Measurements from ENCODE around the gene CHERP. TPM values are rescaled to one million over a fixed set of nuclear protein-coding genes. Genes with fewer than 3 reads are reported as not detected.

CHERP gene
- total and polyA plus RNA-seq, 2 of the 8 experiments (the other 6 are each of a cell fraction or from before 2014, with no cell fraction given), result 13.9 to 73.7 TPM

- TF ChIP-seq ZNF274 (IDR thresholded peaks at IDR 0.05; ENCODE audit: borderline replicate concordance, extremely low read depth, low read length) (no peak), POLR2A (IDR thresholded peaks at IDR 0.05; ENCODE audit: control extremely low read depth in 1 of 2, low read depth in 2 of 2, low read length in 2 of 2) (no peak)
Measured at GRCh38 chr19:16518061-16518460, 24.2 kb downstream of the CHERP start (continued).

Measured in H1 (cell line).